Measurements from ENCODE around the gene KCNQ5. TPM values are rescaled to one million over a fixed set of nuclear protein-coding genes. Genes with fewer than 3 reads are reported as not detected.

Gene KCNQ5
- total RNA-seq, 6 donors from 2014 or later: 0.30 to 3.1 (median 0.32) TPM

DNA sequence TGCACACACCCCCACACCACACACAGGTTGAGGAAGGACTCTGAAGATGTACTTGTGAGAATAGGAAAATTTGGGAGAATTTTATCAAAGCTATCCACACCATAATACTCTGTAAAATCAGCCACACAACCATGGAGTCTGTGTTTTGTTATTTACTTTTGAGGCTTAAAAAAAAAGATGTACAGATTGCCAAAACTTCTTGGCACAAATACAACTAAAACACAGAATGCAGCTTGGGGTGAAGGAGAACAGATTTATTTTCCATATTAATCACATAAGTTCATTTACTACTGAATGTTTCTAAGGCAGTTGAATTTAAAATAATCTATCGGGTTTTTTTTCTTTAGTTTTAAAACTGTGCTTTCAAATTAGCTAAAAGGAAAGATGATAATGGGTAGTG lies 32.8 kb upstream of the KCNQ5 start:
- Histone ChIP-seq H3K4me1 (no peaks in the 10 kb centered on the region), H3K36me3 (no peaks in the 10 kb centered on the region), H3K27me3 (no peaks in the 10 kb centered on the region), H3K4me3 (no peak overlapping the region), H3K9me3 (no peaks in the 10 kb centered on the region), H3K27ac (no peak overlapping the region)
- TF ChIP-seq, protein P1, sequence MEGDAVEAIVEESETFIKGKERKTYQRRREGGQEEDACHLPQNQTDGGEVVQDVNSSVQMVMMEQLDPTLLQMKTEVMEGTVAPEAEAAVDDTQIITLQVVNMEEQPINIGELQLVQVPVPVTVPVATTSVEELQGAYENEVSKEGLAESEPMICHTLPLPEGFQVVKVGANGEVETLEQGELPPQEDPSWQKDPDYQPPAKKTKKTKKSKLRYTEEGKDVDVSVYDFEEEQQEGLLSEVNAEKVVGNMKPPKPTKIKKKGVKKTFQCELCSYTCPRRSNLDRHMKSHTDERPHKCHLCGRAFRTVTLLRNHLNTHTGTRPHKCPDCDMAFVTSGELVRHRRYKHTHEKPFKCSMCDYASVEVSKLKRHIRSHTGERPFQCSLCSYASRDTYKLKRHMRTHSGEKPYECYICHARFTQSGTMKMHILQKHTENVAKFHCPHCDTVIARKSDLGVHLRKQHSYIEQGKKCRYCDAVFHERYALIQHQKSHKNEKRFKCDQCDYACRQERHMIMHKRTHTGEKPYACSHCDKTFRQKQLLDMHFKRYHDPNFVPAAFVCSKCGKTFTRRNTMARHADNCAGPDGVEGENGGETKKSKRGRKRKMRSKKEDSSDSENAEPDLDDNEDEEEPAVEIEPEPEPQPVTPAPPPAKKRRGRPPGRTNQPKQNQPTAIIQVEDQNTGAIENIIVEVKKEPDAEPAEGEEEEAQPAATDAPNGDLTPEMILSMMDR (IDR thresholded peaks at IDR 0.05): no peak
- no peak for TF ChIP-seq POLR2AphosphoS5 (IDR thresholded peaks at IDR 0.05)
- TF ChIP-seq POLR2A (IDR thresholded peaks at IDR 0.05): no peak
- no peak for TF ChIP-seq EP300 (IDR thresholded peaks at IDR 0.05)
- DNase-seq: no peak
- no peak for ATAC-seq (ENCODE audit: low FRiP score in 2 of 2)
- WGBS, 2 donors: 64 to 85% methylated on average over 1 of the region's 1 CpG

GRCh38 chr6:72595812-72596211 lies 26.1 kb upstream of the KCNQ5 start:
- Histone ChIP-seq H3K27ac (no peak overlapping the region), H3K9me3 (no peaks in the 10 kb centered on the region), H3K4me3 (no peak overlapping the region), H3K4me1 (no peaks in the 10 kb centered on the region), H3K27me3 (no peaks in the 10 kb centered on the region), H3K36me3 (no peaks in the 10 kb centered on the region)
- ATAC-seq (ENCODE audit: low FRiP score in 2 of 2): no peak
- 85 to 88% methylated on average over 3 of the region's 3 CpGs for WGBS, 2 donors
- TF ChIP-seq POLR2A (IDR thresholded peaks at IDR 0.05) (no peak), EP300 (IDR thresholded peaks at IDR 0.05) (no peak), POLR2AphosphoS5 (IDR thresholded peaks at IDR 0.05) (no peak)
- TF ChIP-seq, protein P1 (IDR thresholded peaks at IDR 0.05): no peak
- no peak for DNase-seq

DNA sequence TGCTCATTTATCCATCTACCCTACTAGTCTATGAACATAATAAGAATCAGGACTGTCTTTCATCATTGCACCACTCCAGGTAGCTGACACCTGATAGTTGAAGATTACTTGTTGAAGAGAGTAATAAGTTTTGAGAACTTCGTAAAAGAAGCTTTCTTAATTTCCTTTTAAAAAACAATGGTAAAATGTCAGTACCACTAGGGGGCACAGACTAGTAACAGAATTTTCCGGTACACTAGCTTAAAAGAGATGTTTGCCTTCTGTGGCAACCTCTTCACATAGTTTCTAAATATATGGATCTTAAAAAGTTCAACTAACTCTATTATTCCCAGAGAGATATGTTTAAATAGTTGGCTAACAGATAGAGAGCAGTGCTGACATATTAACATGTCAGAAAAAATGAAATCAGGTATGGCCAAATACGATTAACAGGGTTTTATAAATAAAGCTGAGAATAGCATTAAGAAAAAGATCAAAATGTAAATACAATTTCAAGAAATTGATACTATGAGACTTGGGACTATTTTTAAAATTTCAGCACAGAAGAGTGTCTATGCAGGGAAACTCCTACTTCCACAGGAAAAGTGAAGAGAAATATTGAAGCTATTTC lies 5.4 kb upstream of the KCNQ5 start:
- Histone ChIP-seq H3K9me3 (no peaks in the 10 kb centered on the region), H3K27ac (no peak overlapping the region), H3K36me3 (no peaks in the 10 kb centered on the region), H3K4me1 (peaks cover 9 to 20% (median 16%) of the 10 kb centered on the region in 4 donors), H3K4me3 (no peak overlapping the region), H3K27me3 (peaks cover 0 to 2% (median under 1%) of the 10 kb centered on the region in 4 donors)
- DNase-seq (no peak), ATAC-seq (ENCODE audit: low FRiP score in 2 of 2) (no peak)
- 27 to 34% methylated on average over 3 of the region's 3 CpGs for WGBS, 2 donors
- TF ChIP-seq POLR2AphosphoS5 (IDR thresholded peaks at IDR 0.05): no peak
- TF ChIP-seq, protein P1 (IDR thresholded peaks at IDR 0.05): peak in 5 of 6 experiments; percentile 17 to 59 (median 38)

DNA sequence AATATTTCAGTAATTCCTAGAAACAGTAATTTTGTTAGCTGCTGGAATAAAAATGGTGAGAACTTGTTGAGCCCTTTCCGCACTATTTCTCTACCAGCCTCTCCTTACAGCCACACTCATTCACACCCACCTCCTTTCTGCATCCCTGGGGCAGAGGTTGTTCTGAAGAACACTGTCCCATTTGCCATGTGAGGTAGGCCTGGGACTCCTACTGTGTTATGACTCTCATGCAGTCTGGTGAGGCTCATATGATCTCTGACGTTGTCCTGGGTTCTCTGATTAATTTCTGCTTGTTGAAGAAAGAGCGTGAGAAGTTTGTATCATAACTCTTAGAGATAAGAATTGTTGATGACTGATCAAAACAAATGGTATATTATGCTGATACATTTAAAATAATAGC lies 4.1 kb upstream of the KCNQ5 start:
- TF ChIP-seq POLR2A (IDR thresholded peaks at IDR 0.05): no peak
- TF ChIP-seq EP300 (IDR thresholded peaks at IDR 0.05): no peak
- no peak for TF ChIP-seq POLR2AphosphoS5 (IDR thresholded peaks at IDR 0.05)
- TF ChIP-seq, protein P1 (IDR thresholded peaks at IDR 0.05): no peak
- ATAC-seq (ENCODE audit: low FRiP score in 2 of 2): no peak
- 86 to 91% methylated on average over 3 of the region's 3 CpGs for WGBS, 2 donors

More for the DNA sequence above, 4.1 kb upstream of the KCNQ5 start:
- Histone ChIP-seq H3K36me3 (no peaks in the 10 kb centered on the region), H3K27me3 (peaks cover 0 to 13% (median 1%) of the 10 kb centered on the region in 4 donors), H3K4me1 (peaks cover 19 to 32% (median 29%) of the 10 kb centered on the region in 4 donors), H3K27ac (no peak overlapping the region), H3K4me3 (no peak overlapping the region), H3K9me3 (no peaks in the 10 kb centered on the region)
- no peak for DNase-seq
